Kidney tubule cell (primary cell): ENCODE data around the gene ITGBL1.
A peak's percentile ranks its signal among the peaks of the same experiment; 100 is the strongest.

Source experiments
- DNase-seq: peaks from one replicate; pipeline ENCODE4 v3.0.0-alpha.2; 2018; ENCODE audit warnings: low spot score

ITGBL1 gene

DNA sequence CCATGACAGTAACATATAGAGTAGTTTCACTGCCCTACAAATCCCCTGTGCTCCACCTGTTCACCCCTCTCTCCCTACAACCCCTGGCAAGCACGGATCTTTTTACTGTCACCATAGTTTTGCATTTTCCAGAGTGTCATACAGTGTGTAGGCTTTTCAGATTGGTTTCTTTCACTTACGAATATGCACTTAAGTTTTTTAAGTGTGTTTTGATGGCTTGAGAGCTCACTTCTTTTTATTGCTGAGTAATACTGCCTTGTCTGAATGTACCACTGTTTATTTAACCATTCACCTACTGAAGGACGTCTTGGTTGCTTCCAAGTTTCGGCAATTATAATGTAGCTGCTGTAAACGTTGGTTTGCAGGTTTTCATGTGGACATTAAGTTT lies 175.1 kb downstream of the ITGBL1 start:
- no peak for DNase-seq

DNA sequence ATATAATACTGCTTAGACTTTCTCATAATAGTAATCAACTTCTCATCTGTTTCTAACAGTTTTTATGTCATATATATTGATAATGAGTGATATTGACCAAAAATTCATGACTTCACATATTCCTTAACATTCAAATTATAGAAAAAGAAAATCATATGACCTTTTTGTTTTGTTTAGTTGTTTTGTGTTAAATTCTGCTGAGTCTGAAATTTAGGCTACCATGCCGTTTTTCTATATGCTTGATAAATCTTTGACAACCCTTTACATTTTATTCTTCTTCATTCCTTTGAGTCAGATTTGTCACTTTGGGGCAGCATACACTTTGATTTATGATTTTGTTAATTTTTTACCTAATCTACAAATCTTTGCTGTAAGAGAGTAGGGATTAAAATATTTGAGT lies 176.4 kb downstream of the ITGBL1 start:
- no peak for DNase-seq

- no peak for DNase-seq
Measured at GRCh38 chr13:101631395-101631794, 178.9 kb downstream of the ITGBL1 start.

DNA sequence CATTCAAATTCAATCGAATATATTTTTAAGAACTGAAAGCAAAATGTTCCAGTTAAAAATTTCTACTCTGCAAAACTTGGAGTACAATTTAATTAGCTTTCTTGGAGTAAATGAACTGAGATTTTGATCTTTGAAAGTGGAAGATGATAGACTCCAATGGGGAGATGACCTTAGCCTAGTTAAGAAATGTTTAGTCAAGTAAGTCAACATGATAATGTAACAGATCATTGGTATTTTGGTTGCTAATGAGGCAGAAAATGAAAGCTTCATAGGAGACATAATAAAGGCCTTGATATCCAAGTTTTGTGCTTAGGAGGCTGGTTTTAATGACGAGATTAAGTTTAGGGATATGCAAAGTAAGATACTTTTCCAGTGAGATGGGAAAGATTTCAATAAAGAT lies 181.7 kb downstream of the ITGBL1 start:
- DNase-seq: no peak

- DNase-seq: peak; percentile 6
Measured at GRCh38 chr13:101639711-101640110, 187.2 kb downstream of the ITGBL1 start.

GRCh38 chr13:101640788-101641400 lies 188.4 kb downstream of the ITGBL1 start:
- peak; percentile 89 for DNase-seq

DNA sequence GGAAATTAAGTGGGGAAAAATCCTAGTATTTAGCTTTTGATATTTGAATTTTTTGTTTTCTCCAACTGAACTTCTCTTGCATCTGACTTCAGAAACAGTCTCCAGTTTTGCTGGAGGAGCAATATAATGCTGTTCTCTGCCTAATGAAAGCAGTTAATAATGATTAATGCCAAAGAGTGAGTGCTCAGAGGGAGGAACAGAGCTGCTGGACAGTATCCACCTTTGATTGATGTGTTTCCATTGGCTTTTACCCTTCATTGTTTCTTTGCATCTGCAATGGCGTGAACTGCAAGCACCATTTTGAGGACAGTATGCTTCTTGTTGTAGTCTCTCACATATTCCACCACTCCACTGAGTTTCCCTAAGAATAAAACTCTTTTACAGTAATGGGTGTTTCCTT lies 193.4 kb downstream of the ITGBL1 start:
- no peak for DNase-seq

GRCh38 chr13:101647760-101648159 lies 195.3 kb downstream of the ITGBL1 start:
- no peak for DNase-seq

GRCh38 chr13:101648766-101649487 lies 196.5 kb downstream of the ITGBL1 start:
- DNase-seq: no peak

- DNase-seq: peak; percentile 78
Measured at GRCh38 chr13:101649488-101650126, 197.1 kb downstream of the ITGBL1 start.

DNA sequence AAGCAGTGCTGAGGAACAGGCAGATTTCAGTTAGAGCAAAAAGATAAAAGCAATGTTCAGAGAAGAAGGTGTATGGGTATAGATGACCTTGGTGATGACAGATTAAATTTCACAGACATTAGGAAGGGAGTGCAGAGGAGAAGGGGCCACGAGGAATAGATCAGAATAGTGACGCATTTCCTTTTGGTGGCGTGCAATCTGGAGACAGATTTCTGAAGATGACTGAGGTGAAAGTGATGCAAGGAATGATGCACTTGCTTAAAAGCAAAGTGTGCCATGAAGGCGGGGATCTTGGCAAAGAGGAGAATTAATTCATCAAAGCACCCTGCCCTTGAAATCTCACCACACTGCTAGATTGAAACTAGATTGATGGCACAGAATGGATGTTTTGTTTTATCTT lies 202.4 kb downstream of the ITGBL1 start:
- DNase-seq: no peak

DNA sequence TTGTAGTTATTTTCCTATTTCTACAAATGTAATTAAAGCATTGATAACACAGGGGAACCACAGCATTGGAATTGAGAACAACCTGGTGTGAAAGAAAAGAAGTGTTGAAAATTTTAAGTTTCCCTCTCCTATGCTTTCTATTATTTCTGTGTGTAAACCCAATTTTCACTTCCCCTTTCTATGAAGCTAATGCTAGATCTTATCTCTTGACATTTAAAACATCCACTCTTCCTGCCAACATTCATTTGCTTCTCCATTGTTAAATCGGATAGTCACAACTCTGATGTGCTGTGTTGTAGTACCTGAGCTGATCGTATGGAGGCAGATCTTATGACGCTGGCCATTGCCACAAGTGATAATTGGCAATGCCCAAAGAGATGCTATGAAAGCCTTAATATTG lies 203.0 kb downstream of the ITGBL1 start:
- no peak for DNase-seq

- no peak for DNase-seq
Measured at GRCh38 chr13:101660711-101661110, 208.2 kb downstream of the ITGBL1 start.

DNA sequence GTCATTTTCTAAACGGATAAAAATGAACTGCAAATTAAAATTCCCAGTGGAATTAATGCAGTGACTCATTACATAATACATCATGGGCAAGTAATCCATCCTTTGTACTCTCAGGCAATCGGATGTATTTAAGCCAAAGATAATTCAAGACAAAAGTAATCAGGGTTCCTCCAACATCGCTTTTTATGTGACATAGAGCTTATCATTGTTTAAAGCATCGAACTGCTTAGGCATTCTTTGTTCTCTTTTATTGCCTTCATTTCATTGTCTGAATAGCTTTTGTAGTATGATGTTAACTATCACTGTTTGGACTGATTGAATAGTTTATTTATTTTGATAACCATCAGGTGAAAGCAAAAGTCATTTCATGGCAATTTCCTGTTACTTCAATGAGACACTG lies 209.4 kb downstream of the ITGBL1 start:
- no peak for DNase-seq

- DNase-seq: peak; percentile 22
Measured at GRCh38 chr13:101673360-101674105, 221.1 kb downstream of the ITGBL1 start.

GRCh38 chr13:101681834-101682233 lies 229.4 kb downstream of the ITGBL1 start:
- peak; percentile 21 for DNase-seq

DNA sequence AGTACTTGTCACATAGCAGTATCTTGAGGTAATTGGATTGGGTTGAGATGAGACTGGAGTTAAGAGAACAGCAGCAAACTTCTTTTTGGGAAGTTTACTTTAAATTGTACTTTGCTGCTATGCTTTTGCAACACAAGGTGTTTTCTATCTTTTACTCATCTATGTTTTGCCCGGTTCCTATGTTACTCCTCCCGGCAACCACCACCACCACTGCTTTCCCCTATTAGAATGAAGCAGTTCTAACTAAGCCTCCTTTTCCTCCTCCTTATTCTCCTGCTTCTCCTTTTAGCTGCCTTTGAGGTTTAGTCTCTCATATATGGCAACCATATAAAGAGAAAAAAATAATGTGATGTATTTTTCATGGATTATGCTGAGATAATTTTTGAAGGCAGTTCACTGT lies 233.5 kb downstream of the ITGBL1 start:
- no peak for DNase-seq

GRCh38 chr13:101690871-101691270 lies 238.4 kb downstream of the ITGBL1 start:
- no peak for DNase-seq

DNA sequence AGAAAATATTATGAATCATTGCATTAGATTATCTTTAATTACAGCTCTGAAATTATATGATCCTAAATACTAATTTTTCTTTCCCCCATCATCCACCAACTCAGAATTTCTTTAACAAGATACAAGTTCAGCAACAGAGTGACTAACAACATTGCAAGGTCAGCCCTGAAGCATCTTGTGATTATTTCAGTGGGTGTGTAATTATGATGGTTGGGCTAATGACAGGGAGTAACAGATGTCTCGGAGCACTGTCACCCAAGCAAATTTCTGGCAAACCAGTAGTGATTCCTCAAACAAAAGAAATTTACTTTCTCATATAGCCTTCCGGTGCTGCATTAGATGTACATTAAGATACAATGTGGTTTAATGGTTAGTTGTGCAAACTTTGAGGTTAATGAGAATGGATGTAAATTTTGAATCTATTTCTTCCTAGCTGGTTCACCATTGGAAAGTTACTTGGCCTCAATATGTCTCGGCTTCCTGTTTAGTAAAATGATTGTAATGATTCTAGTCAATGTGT lies 238.9 kb downstream of the ITGBL1 start:
- no peak for DNase-seq

- DNase-seq: no peak
Measured at GRCh38 chr13:101695870-101696516, 243.5 kb downstream of the ITGBL1 start.

GRCh38 chr13:101697745-101698144 lies 245.3 kb downstream of the ITGBL1 start:
- no peak for DNase-seq

- DNase-seq: no peak
Measured at GRCh38 chr13:101698400-101698799, 245.9 kb downstream of the ITGBL1 start.
